ENCODE measurements around the gene ZC3H18.

DNA sequence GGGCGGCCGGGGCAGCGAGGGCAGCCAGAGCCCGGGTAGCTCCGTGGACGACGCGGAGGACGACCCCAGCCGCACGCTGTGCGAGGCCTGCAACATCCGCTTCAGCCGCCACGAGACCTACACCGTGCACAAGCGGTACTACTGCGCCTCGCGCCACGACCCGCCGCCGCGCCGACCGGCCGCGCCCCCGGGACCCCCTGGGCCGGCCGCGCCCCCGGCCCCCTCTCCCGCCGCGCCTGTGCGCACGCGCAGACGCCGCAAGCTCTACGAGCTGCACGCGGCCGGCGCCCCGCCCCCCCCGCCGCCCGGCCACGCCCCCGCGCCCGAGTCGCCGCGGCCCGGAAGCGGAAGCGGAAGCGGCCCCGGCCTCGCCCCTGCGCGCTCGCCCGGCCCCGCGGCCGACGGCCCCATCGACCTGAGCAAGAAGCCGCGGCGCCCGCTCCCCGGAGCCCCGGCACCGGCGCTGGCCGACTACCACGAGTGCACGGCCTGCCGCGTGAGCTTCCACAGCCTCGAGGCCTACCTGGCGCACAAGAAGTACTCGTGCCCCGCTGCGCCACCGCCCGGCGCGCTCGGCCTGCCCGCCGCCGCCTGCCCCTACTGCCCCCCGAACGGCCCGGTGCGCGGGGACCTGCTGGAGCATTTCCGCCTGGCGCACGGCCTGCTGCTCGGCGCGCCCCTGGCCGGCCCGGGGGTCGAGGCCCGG lies 36.1 kb upstream of the ZC3H18 start:
- TF ChIP-seq, protein P1, sequence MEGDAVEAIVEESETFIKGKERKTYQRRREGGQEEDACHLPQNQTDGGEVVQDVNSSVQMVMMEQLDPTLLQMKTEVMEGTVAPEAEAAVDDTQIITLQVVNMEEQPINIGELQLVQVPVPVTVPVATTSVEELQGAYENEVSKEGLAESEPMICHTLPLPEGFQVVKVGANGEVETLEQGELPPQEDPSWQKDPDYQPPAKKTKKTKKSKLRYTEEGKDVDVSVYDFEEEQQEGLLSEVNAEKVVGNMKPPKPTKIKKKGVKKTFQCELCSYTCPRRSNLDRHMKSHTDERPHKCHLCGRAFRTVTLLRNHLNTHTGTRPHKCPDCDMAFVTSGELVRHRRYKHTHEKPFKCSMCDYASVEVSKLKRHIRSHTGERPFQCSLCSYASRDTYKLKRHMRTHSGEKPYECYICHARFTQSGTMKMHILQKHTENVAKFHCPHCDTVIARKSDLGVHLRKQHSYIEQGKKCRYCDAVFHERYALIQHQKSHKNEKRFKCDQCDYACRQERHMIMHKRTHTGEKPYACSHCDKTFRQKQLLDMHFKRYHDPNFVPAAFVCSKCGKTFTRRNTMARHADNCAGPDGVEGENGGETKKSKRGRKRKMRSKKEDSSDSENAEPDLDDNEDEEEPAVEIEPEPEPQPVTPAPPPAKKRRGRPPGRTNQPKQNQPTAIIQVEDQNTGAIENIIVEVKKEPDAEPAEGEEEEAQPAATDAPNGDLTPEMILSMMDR (conservative IDR thresholded peaks at IDR 0.05), result no peak
- TF ChIP-seq EZH2 (IDR thresholded peaks at IDR 0.05; ENCODE audit: low read depth), result no peak
